ENCODE data around the gene PSMG1.
"Not testable (repeated sequence)": the region's sequence is repeated elsewhere in the genome, so short reads cannot be mapped to it uniquely, and the experiment has no call there.

Gene PSMG1

DNA sequence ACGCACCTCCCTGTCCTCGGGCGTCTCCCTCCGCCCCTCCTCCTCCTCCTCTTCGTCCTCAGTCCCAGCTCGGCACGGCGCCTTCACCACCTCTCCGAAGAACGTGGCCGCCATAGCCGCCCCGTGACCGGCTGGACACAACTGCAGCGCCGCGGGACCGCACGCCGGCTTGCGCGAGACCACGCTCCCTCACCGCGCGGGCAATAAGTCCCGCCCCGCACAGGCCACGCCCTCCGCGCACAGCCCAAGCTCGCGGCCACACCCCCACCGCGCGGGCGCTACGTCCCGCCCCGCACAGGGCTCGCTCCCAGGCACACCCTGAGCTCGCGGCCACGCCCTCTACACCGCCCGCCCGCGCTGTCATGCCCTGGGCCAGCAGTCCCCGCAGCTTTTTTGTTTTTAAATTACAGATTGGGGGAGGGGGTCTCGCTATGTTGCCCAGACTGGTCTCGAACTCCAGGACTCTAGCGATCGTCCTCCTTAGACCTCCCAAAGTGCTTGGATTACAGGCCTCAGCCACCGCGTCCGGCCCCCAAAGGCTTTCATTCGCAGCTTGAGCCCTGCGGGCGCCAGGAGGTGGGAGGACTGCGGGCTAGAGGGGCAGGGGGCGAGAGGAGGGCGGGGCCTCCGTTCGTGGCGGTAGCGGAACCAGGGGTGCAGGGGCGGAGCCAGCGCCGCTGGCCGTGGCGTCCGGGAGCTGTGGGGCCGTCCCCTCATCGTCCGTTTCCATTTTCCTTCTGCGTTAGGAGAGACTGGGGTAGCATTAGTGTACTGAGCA lies at the start of gene PSMG1:
PSMG1 (minus strand) TSS at position 180 of the 778 bp plus-strand sequence; CDS start at position 114, 66 bp downstream.
- peak; percentile 91 for DNase-seq (ENCODE audit: low read depth)

DNA sequence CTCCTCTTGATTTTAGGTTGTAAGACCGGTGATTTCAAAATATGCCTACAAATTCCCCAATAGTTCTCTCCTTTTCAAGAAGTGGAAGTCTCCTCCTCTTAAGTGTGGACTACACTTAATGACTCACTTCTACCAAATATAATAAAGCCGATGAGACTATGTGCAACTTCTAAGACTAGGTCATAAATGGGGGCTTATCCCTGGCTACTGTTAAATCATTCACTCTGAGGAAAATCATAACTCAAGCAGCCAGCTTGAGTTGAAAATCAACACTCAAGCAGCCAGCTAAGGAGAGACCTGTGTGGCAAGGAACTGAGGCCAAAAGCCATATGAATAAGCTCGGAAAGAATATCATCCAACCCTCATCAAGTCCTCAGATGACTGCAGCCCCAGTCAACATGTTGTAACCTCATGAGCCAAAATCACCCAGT lies 49.6 kb upstream of the PSMG1 start:
- no peak for DNase-seq (ENCODE audit: low read depth)

DNA sequence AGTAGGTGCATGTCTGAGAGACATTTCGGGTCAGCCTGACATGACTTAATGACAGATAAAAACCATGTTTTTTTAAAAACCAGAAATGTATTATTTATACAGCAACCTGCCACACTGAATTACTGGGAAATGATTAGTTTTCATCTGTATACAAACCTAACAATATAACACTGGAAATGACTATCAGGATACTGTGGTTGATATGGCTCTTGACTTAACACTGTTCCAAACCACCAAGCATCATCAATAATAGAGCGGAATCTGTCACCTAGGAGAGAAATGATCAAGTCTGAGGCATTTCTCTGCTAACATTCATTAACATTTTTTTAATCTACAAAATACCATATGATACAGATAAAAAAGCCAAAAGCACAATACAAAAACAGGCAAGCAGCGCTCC lies 41.7 kb upstream of the PSMG1 start:
- no peak for DNase-seq (ENCODE audit: low read depth)

GRCh38 chr21:39221997-39222486 lies 38.8 kb upstream of the PSMG1 start:
- DNase-seq (ENCODE audit: low read depth), result no peak

GRCh38 chr21:39221282-39221996 lies 38.2 kb upstream of the PSMG1 start:
- DNase-seq (ENCODE audit: low read depth), result no peak

- DNase-seq (ENCODE audit: low read depth), result not testable (repeated sequence)
Measured at GRCh38 chr21:39220875-39221274, 37.6 kb upstream of the PSMG1 start.

- no peak for DNase-seq (ENCODE audit: low read depth)
Measured at GRCh38 chr21:39220150-39220549, 36.9 kb upstream of the PSMG1 start.

DNA sequence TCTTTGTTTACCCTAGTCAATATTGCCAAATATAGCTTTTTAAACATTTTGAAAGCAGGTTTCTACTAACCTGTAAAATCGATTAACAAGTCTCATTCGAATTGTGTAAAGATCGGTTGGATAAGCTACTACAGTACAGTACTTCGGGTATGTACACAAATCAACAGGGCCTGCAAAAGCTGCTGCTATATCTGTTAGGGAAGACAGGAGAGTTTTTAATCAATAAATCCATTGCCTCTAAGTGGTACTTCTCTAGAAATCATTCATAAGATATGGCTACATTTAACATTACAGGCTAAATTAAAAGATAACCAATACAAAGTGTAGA lies 34.8 kb upstream of the PSMG1 start:
- no peak for DNase-seq (ENCODE audit: low read depth)

DNA sequence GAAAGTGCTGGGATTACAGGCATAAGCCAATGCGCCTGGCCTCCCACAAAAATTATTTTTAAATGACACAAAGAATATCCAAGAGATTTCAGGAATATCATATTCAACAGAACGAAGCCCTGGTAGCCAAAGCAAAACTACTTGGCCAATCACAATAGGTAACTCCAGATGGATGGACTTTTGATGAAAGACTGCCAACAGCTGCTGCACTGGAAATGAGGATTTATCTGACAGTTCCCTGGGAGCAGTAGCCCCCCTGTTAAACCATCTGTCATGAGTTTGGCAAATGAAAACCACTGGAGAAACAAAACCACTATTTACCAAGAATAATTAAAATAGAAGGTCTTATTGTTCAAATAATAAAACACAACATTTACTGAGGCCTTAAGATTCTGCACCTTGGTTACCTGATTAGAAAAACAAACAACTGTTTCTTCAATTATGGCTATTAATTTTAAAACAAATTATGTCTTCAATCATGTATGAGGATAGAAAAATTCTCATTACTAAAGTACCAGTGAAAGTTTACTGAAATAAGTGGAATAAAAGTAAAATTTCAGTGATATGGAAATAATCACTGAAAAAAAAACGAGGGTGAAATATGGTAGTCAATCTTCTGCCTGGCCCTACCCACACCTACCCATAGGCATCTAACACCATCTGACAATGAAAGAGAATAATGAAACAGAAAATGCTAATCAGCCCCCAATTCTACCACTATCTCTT lies 34.3 kb upstream of the PSMG1 start:
- no peak for DNase-seq (ENCODE audit: low read depth)

- DNase-seq (ENCODE audit: low read depth), result no peak
Measured at GRCh38 chr21:39216290-39216689, 33.0 kb upstream of the PSMG1 start.

- DNase-seq (ENCODE audit: low read depth), result no peak
Measured at GRCh38 chr21:39215078-39215477, 31.8 kb upstream of the PSMG1 start.

- DNase-seq (ENCODE audit: low read depth), result no peak
Measured at GRCh38 chr21:39209334-39209688, 26.1 kb upstream of the PSMG1 start.

- no peak for DNase-seq (ENCODE audit: low read depth)
Measured at GRCh38 chr21:39208624-39209333, 25.5 kb upstream of the PSMG1 start.

GRCh38 chr21:39204134-39204533 lies 20.9 kb upstream of the PSMG1 start:
- DNase-seq (ENCODE audit: low read depth), result no peak

DNA sequence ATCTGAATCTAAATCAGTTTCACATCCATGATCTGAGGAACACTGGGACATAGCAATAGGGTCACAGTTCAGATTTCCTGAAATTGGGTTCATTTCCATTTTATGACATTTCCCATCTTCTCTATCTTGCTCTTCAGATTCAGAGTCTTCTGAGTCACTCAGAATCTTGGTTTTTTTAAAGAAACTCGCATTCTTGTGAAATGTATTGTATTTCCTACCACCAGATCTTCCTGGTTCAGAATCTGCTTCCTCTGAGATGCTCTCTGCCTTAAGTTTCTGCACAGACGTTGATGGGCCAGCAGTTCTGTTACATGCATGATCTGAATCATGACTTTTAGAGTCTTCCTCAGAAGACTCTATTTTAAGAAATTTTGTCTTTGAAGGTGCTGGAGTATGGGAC lies 15.5 kb upstream of the PSMG1 start:
- DNase-seq (ENCODE audit: low read depth), result no peak

DNA sequence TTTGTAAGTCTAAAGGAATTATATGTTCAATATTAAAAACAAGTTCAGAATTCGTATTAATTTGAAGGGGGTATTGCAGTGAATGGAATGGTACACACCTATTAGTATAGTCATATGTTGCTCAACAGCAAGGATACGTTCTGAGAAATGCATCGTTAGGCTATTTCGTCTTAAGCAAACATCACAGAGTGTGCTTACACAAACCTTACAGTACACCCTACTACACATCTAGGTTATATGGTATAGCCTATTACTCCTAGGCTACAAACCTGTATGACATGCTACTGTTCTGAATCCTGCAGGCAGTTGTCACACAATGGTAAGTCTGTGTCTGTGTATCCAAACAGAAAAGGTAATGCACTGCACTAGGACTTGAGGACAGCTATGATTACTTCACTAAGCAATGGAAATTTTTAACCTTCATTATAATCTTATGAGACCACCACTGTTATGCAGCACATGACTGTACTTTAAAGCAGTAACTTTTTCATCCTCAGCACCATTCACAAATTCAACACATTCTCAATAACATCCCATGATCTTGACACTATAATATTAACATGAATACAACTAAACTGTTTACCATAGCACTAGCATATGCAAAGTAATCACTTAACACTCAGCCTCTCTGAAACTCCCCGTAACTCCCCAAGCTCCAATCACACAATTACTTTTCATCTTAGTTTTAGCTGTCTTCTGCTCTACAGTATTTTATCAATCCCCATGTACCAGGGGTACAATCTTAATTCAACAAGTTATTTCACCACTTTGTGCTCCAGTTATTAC lies 14.4 kb upstream of the PSMG1 start:
- no peak for DNase-seq (ENCODE audit: low read depth)

GRCh38 chr21:39196838-39197237 lies 13.6 kb upstream of the PSMG1 start:
- DNase-seq (ENCODE audit: low read depth), result no peak

DNA sequence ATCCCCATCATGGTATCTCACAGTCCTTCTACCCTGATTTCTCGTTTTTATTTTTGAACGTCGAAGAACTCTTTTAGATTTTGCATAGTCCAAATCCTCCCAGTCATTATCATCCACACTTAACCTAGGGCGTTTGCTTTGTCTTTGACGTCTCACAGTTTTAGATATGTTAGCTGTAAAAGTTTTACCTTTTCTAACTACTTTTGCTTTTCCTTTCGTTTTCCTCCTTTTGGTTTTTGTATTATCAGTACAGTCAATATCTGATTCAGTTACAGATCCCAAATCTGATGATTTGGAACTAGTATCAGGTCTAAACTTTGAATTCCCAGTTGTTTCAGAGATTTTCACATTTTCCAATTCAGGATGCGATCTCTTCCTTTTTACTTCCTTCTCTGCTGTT lies 13.1 kb upstream of the PSMG1 start:
- DNase-seq (ENCODE audit: low read depth), result no peak

DNA sequence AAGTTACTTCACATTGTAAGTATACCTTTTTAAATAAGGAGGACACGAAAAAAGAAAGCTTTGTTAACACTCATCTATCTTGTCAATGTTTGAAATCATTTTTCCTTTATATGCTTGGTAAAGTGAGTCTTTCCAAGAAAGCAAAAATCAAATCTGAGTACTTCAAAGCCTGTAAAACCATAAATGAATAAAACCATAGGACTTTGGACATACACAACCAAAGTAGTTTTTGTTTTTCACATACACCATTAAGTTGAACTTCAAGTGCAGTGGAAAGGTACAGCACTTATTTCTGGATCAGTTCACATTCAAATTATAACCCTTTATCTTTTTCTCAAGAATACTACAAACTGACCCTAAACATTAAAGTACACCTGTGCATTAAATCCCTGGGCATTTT lies 10.1 kb upstream of the PSMG1 start:
- DNase-seq (ENCODE audit: low read depth), result no peak

- no peak for DNase-seq (ENCODE audit: low read depth)
Measured at GRCh38 chr21:39189857-39190604, 6.8 kb upstream of the PSMG1 start.
